ENCODE data around the gene SSTR3. TPM values are rescaled to one million over a fixed set of nuclear protein-coding genes. Genes with fewer than 3 reads are reported as not detected.

Gene SSTR3
- total and polyA plus RNA-seq, 9 of the 15 experiments (the other 6 are each of a cell fraction or from before 2014, with no cell fraction given), result 0.03 TPM; not detected in 8

- TF ChIP-seq ARID2 (IDR thresholded peaks at IDR 0.05) (no peak), FOXA1 (IDR thresholded peaks at IDR 0.05; ENCODE audit: borderline replicate concordance) (no peak), ETS2 (tag; IDR thresholded peaks at IDR 0.05; ENCODE audit: borderline replicate concordance, poor library complexity, severe bottlenecking) (no peak), TSC22D4 (tag; IDR thresholded peaks at IDR 0.05) (no peak), DPF2 (IDR thresholded peaks at IDR 0.05) (no peak)
Observed at GRCh38 chr22:37248251-37248650, 36.0 kb upstream of the SSTR3 start (continued).

- H3K9me1 ChIP-seq (ENCODE audit: control insufficient read depth, insufficient read depth, low read length), result no peaks in the 10 kb centered on the region
- BruUV-seq (replicated peaks), result no TSS peak
- POLR2A ChIA-PET, result no interaction called here
- in situ Hi-C loops (cut with MboI) (no loop called here), intact Hi-C loops (cut with micrococcal nuclease) (no loop called here)
- peaks cover 33% of the 10 kb centered on the region for H3K79me2 ChIP-seq (ENCODE audit: control insufficient read depth, insufficient read depth, low read length)
- FAIRE-seq, result no peak
- no peaks in the 10 kb centered on the region for H3K27me3 ChIP-seq (ENCODE audit: control insufficient read depth in 2 of 2, insufficient read depth in 2 of 2, low read length in 2 of 2)
- H3K9me3 ChIP-seq (replicated peaks; ENCODE audit: control insufficient read depth, insufficient read depth, low read depth, low read length), result no peaks in the 10 kb centered on the region
- H3K9ac ChIP-seq (ENCODE audit: insufficient read depth in 1 of 2, low read depth in 2 of 2, low read length in 2 of 2), result no peak overlapping the region; a peak in 1 of 4 replicates
- CTCF ChIA-PET (ENCODE audit: low intra/inter-chr PET ratio), result no interaction called here
- ATAC-seq, result no peak
- no peak overlapping the region for H3K4me2 ChIP-seq (ENCODE audit: insufficient read depth, low read length)
- no peaks in the 10 kb centered on the region; the same call in none of the 2 replicates for H4K20me1 ChIP-seq (replicated peaks; ENCODE audit: control insufficient read depth, insufficient read depth, low read length)
- peaks cover 15% of the 10 kb centered on the region; the same call in 2 of the 3 replicates for H3K36me3 ChIP-seq (ENCODE audit: control insufficient read depth, insufficient read depth, low read length)
- TF ChIP-seq CEBPB (tag; IDR thresholded peaks at IDR 0.05) (peak; percentile 55), DPF2 (IDR thresholded peaks at IDR 0.05) (no peak)
- no peak overlapping the region for H3K4me3 ChIP-seq
- H2AFZ ChIP-seq (ENCODE audit: low read depth, low read length), result peak overlapping the region; percentile 80; the same call in 1 of the 2 replicates
- no peak overlapping the region for H3K27ac ChIP-seq (ENCODE audit: extremely low read depth, low read depth, low read length)
- H3K4me1 ChIP-seq (replicated peaks in 1 of 2; ENCODE audit: control insufficient read depth in 2 of 2, insufficient read depth in 2 of 2, low read length in 2 of 2), result peaks cover 29 to 47% of the 10 kb centered on the region in 2 experiments
- no peak for DNase-seq (ENCODE audit: extremely low read depth in 1 of 4, low spot score in 3 of 4)
- WGBS (ENCODE audit: insufficient coverage, low coverage, missing lambda C conversion rate), result 57% methylated on average over 6 of the region's 6 CpGs
Observed at GRCh38 chr22:37245740-37246139, 33.5 kb upstream of the SSTR3 start.

Data from K562 (cell line).